HG03575 (cell line): ENCODE results near the gene DEPDC4.
"Not testable (repeated sequence)": the region's sequence is repeated elsewhere in the genome, so short reads cannot be mapped to it uniquely, and the experiment has no call there.

Experiments used
- ATAC-seq: cut with Tn5 transposase; IDR thresholded peaks from one replicate; pipeline ENCODE4 v1.9.1; 2021; ENCODE audit not compliant: unreplicated experiment, insufficient number of reproducible peaks, low FRiP score; ENCODE audit errors: extremely low read depth

DEPDC4 gene

GRCh38 chr12:100266835-100267602 is at the start of gene DEPDC4, which contains the start of gene SCYL2:
DEPDC4 (minus strand) TSS chr12:100267079; CDS start chr12:100267076, 3 bp downstream.
SCYL2 (plus strand) TSS chr12:100267177; CDS start chr12:100282971, 15,794 bp downstream.
- ATAC-seq = peak; percentile 85

- ATAC-seq = no peak
Measured at GRCh38 chr12:100311317-100311716, 44.4 kb upstream of the DEPDC4 start.

GRCh38 chr12:100308138-100308537 is 41.3 kb upstream of the DEPDC4 start:
- ATAC-seq = not testable (repeated sequence)

GRCh38 chr12:100304334-100304733 is 37.5 kb upstream of the DEPDC4 start:
- not testable (repeated sequence) for ATAC-seq

GRCh38 chr12:100303831-100304230 is 37.0 kb upstream of the DEPDC4 start:
- no peak for ATAC-seq

- ATAC-seq = no peak
Measured at GRCh38 chr12:100302081-100302480, 35.2 kb upstream of the DEPDC4 start.

GRCh38 chr12:100295764-100296555 is 29.1 kb upstream of the DEPDC4 start:
- ATAC-seq = no peak

GRCh38 chr12:100294366-100294765 is 27.5 kb upstream of the DEPDC4 start:
- ATAC-seq = not testable (repeated sequence)

- no peak for ATAC-seq
Measured at GRCh38 chr12:100293017-100293416, 26.1 kb upstream of the DEPDC4 start.

GRCh38 chr12:100290016-100290415 is 23.1 kb upstream of the DEPDC4 start:
- no peak for ATAC-seq

GRCh38 chr12:100289038-100289437 is 22.2 kb upstream of the DEPDC4 start:
- no peak for ATAC-seq

GRCh38 chr12:100284556-100284955 is 17.7 kb upstream of the DEPDC4 start:
- not testable (repeated sequence) for ATAC-seq

- ATAC-seq = no peak
Measured at GRCh38 chr12:100279607-100280244, 12.8 kb upstream of the DEPDC4 start.

GRCh38 chr12:100279159-100279558 is 12.3 kb upstream of the DEPDC4 start:
- ATAC-seq = no peak

- ATAC-seq = no peak
Measured at GRCh38 chr12:100274291-100274690, 7.4 kb upstream of the DEPDC4 start.

- no peak for ATAC-seq
Measured at GRCh38 chr12:100273782-100274181, 6.9 kb upstream of the DEPDC4 start.

- ATAC-seq = no peak
Measured at GRCh38 chr12:100268835-100269564, 2.1 kb upstream of the DEPDC4 start.

GRCh38 chr12:100267603-100268281 is 863 bp upstream of the DEPDC4 start:
- ATAC-seq = no peak

- ATAC-seq = peak; percentile 47
Measured at GRCh38 chr12:100266585-100266834, 369 bp downstream of the DEPDC4 start.
